MCF 10A (cell line): ENCODE measurements around the gene IGSF22. TPM values are rescaled to one million over a fixed set of nuclear protein-coding genes. Genes with fewer than 3 reads are reported as not detected.

Experiments used
- Bru-seq: library from RNA; stranded (reverse); fragments of 400-500 nt; gene quantifications from one replicate; lab custom pipeline; 2021; lab: Mats Ljungman, UMichigan
- BruChase-seq, 2 experiments: library from RNA; stranded (reverse); fragments of 400-500 nt; gene quantifications; one replicate each; lab custom pipeline; 2021; lab: Mats Ljungman, UMichigan
- BruUV-seq: library from RNA; stranded (reverse); fragments of 400-500 nt; replicated peaks from 2 replicates; lab custom pipeline; 2021; lab: Mats Ljungman, UMichigan
- CTCF ChIA-PET: fragments of 300-600 bp; sonication (Branson Sonifier 250); formaldehyde crosslinking; extraction: SDS; loops from one replicate; lab custom pipeline; 2021; ENCODE audit warnings: antibody characterized with exemption, inconsistent platforms; lab: Yijun Ruan, JAX
- POLR2A ChIA-PET: fragments of 300-600, 350-650 bp; sonication (Branson Sonifier 250); formaldehyde crosslinking; extraction: SDS; loops from one replicate; lab custom pipeline; 2020; ENCODE audit warnings: antibody characterized with exemption, inconsistent platforms; lab: Yijun Ruan, JAX
- DNase-seq: peaks from one replicate; pipeline ENCODE4 v3.0.0-alpha.2; 2018; ENCODE audit not compliant: unreplicated experiment
- H3K27ac Mint-ChIP-seq: one replicate; pipeline ENCODE4 v1.8.0; 2022; ENCODE audit warnings: mild to moderate bottlenecking, low read depth, mixed read lengths; ENCODE audit not compliant: unreplicated experiment
- H3K27me3 Mint-ChIP-seq: one replicate; pipeline ENCODE4 v1.8.0; 2022; ENCODE audit warnings: mixed read lengths; ENCODE audit not compliant: insufficient read depth, unreplicated experiment
- H3K36me3 Mint-ChIP-seq: one replicate; pipeline ENCODE4 v1.8.0; 2022; ENCODE audit warnings: mild to moderate bottlenecking, moderate library complexity, mixed read lengths; ENCODE audit not compliant: insufficient read depth, unreplicated experiment
- H3K4me1 Mint-ChIP-seq: one replicate; pipeline ENCODE4 v1.8.0; 2022; ENCODE audit warnings: mixed read lengths; ENCODE audit not compliant: insufficient read depth, unreplicated experiment
- H3K4me3 Mint-ChIP-seq: one replicate; pipeline ENCODE4 v1.8.0; 2022; ENCODE audit warnings: mild to moderate bottlenecking, moderate library complexity, mixed read lengths; ENCODE audit not compliant: unreplicated experiment
- H3K9me3 Mint-ChIP-seq: one replicate; pipeline ENCODE4 v1.8.0; 2022; ENCODE audit warnings: mixed read lengths; ENCODE audit not compliant: unreplicated experiment
- intact Hi-C: fragments of 100-400 bp; cut with micrococcal nuclease; formaldehyde crosslinking; loops from 2 replicates; pipeline ENCODE4 v1.14.1; 2022
- long read RNA-seq: library from polyadenylated mRNA; stranded (forward); transcript quantifications from one replicate; pipeline ENCODE4 v2.0.0, GENCODE V29; 2022
- total RNA-seq: library from RNA; stranded (reverse); gene quantifications from 2 replicates; pipeline ENCODE4 v1.2.3, GENCODE V29; 2022
- TF ChIP-seq, protein P1 (sequence below): fragments of 200-600 bp; IDR thresholded peaks from one replicate; pipeline ENCODE4 v1.8.0; 2022; ENCODE audit warnings: antibody characterized with exemption, mild to moderate bottlenecking; ENCODE audit not compliant: unreplicated experiment

The IGSF22 gene
- not detected in 2 replicates for total RNA-seq
- Bru-seq, nascent RNA, result not detected
- not detected for BruChase-seq, experiment 1, labeled RNA remaining after a 6-hour chase
- not detected for BruChase-seq, experiment 2, labeled RNA remaining after a 2-hour chase
- long read RNA-seq, result 0 reads

DNA sequence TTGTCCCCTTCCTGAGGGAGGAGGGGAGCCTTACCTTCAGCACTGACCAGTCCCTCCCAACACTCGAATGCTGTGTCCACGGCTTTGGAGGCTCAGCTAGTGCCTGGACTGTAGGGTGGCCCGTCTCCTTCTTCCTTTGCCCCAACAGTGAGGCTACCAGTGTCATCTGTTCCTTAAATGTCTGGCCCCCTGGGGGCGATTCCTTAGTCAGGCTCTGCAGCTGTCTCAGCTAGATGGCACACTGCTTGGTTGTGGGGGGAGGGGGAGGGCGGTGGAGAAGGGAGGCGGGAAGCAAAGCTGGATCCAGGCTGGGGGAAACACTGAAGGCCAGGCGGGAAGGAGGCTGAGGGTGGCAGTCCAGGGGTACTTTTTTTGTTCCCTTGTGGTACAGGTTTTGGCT, at the start of gene IGSF22:
IGSF22 (minus strand) TSS at position 149 of the 400 bp plus-strand sequence. CDS start 1,952 bp downstream, outside the sequence.
- TF ChIP-seq, protein P1, sequence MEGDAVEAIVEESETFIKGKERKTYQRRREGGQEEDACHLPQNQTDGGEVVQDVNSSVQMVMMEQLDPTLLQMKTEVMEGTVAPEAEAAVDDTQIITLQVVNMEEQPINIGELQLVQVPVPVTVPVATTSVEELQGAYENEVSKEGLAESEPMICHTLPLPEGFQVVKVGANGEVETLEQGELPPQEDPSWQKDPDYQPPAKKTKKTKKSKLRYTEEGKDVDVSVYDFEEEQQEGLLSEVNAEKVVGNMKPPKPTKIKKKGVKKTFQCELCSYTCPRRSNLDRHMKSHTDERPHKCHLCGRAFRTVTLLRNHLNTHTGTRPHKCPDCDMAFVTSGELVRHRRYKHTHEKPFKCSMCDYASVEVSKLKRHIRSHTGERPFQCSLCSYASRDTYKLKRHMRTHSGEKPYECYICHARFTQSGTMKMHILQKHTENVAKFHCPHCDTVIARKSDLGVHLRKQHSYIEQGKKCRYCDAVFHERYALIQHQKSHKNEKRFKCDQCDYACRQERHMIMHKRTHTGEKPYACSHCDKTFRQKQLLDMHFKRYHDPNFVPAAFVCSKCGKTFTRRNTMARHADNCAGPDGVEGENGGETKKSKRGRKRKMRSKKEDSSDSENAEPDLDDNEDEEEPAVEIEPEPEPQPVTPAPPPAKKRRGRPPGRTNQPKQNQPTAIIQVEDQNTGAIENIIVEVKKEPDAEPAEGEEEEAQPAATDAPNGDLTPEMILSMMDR, result no peak
- no peaks in the 10 kb centered on the region for H3K4me1 Mint-ChIP-seq
- no peaks in the 10 kb centered on the region for H3K9me3 Mint-ChIP-seq
- no peak for DNase-seq
- intact Hi-C loops, result no loop called here
- no peak within 1 kb of the TSS for H3K27ac Mint-ChIP-seq
- ChIA-PET CTCF (interaction anchor here (0.5 to 0.9 kb wide), 5 partner anchors 16 to 191 kb away, joined by 3 to 4 read pairs (median 3); no protein-coding TSS in a partner anchor), POLR2A (interaction anchor here (0.5 kb wide), 1 partner anchor 18 kb away, joined by 3 read pairs; no protein-coding TSS in a partner anchor)
- no peaks in the 10 kb centered on the region for H3K27me3 Mint-ChIP-seq
- no peaks in the 10 kb centered on the region for H3K36me3 Mint-ChIP-seq
- BruUV-seq, result no TSS peak
- no peak within 1 kb of the TSS for H3K4me3 Mint-ChIP-seq

DNA sequence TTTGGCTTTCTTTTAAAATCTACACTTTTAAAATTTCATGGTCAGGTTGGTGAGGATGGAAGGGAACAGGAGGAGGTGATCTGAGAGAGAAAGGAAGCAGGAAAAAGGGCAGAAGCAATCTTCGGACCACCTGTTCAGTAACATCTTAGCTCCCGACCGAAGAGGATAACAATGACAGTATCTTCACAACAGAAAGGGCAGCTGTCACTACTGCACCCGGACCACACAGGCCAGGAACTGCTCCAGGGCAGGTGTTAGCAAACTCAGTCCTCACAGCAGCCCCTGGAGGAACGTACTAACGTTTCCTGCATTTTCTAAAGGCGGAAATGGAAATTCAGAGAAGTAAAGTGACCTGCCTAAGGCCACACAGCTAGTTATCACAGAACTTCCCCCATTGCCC, 48.8 kb upstream of the IGSF22 start:
- CTCF ChIA-PET, result interaction anchor here (0.8 to 7.8 kb wide), 18 partner anchors 9 to 669 kb away, joined by 3 to 68 read pairs (median 6); partner anchors contain the start of genes LDHA and SAAL1
- no peak overlapping the region for H3K27ac Mint-ChIP-seq
- BruUV-seq, result no TSS peak

DNA sequence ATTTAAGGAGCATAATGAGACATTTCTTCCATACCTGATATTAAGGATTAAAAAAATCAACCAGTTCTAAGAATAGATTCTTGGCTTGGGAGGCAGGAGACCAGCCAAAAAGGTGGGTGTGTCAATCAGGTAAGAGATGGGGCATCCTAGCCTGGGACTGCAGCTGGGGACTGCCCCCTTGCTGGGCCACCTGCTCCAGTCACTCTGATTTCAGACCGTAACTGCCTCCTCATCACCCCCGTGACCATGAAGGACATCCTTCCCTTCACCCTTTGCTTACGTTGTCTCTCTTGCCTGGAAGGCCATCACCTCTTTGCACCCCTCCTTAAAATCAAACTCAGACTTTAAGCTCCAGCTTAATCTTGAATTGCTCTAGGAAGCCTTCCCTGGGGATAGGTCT, 47.7 kb upstream of the IGSF22 start:
- H3K4me3 Mint-ChIP-seq, result no peak overlapping the region

More for the DNA sequence above, 48.8 kb upstream of the IGSF22 start:
- Mint-ChIP-seq H3K4me3 (no peak overlapping the region), H3K4me1 (no peaks in the 10 kb centered on the region), H3K27me3 (peaks cover 28% of the 10 kb centered on the region), H3K9me3 (no peaks in the 10 kb centered on the region), H3K36me3 (no peaks in the 10 kb centered on the region)
- no peak for DNase-seq
- TF ChIP-seq, protein P1, result no peak
- POLR2A ChIA-PET, result no interaction called here
- intact Hi-C loops, result loop anchor here (1.0 kb wide), 2 partner anchors 28 to 78 kb away; no protein-coding TSS in a partner anchor

DNA sequence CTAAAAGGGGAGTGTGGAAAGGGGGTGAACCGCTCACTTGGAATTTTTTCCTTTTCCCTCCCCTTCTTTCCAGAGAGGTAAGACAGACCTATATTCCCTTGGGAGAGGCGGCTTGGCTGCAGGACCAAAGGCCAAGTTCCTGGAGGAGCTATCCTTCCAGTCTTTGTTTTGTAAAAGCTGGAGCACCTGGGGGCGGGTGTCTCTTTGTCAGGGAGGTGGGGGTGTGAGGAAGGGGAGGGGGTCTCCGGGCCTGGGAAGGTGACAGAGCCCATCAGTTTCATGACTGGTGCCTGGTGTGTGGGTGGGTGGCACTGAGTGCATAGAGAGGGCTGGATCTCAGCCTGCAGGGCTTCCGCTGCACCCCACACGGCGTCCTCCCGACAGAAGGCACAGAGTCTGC, 47.1 kb upstream of the IGSF22 start:
- TF ChIP-seq, protein P1, result no peak
- Mint-ChIP-seq H3K27me3 (peaks cover 28% of the 10 kb centered on the region), H3K27ac (no peak overlapping the region), H3K4me3 (no peak overlapping the region), H3K36me3 (no peaks in the 10 kb centered on the region), H3K9me3 (no peaks in the 10 kb centered on the region), H3K4me1 (no peaks in the 10 kb centered on the region)
- intact Hi-C loops, result no loop called here
- ChIA-PET CTCF (interaction anchor here (7.8 kb wide), 1 partner anchor 9 kb away, joined by 68 read pairs; no protein-coding TSS in a partner anchor), POLR2A (interaction anchor here (0.6 kb wide), 1 partner anchor 95 kb away, joined by 3 read pairs; no protein-coding TSS in a partner anchor)
- no peak for DNase-seq
- no TSS peak for BruUV-seq

More for the DNA sequence above, 47.7 kb upstream of the IGSF22 start:
- Mint-ChIP-seq H3K4me1 (no peaks in the 10 kb centered on the region), H3K9me3 (no peaks in the 10 kb centered on the region), H3K36me3 (no peaks in the 10 kb centered on the region), H3K27ac (no peak overlapping the region), H3K27me3 (peaks cover 28% of the 10 kb centered on the region)
- ChIA-PET CTCF (interaction anchor here (0.7 to 7.8 kb wide), 4 partner anchors 9 to 140 kb away, joined by 3 to 68 read pairs (median 4); partner anchors contain the start of gene SPTY2D1), POLR2A (interaction anchor here (0.6 kb wide), 2 partner anchors 96 to 192 kb away, joined by 3 to 4 read pairs; no protein-coding TSS in a partner anchor)
- TF ChIP-seq, protein P1, result no peak
- no peak for DNase-seq
- intact Hi-C loops, result no loop called here
- BruUV-seq, result no TSS peak
